CD4-positive, CD25-positive, alpha-beta regulatory T cell (primary cell): Measurements from ENCODE around the gene STRAP. TPM values are rescaled to one million over a fixed set of nuclear protein-coding genes. Genes with fewer than 3 reads are reported as not detected.
"Not testable (repeated sequence)": the region's sequence is repeated elsewhere in the genome, so short reads cannot be mapped to it uniquely, and the experiment has no call there.

ENCODE experiments used
- ATAC-seq, 2 donors: fragments of 150-1000 bp; cut with Tn5 transposase; one replicate each; pipeline ENCODE4 v1.10.0; 2021; ENCODE audit warnings: low read depth in 2 of 2, moderate number of reproducible peaks in 2 of 2, moderate library complexity in 1 of 2
- DNase-seq, 3 donors: peaks; one replicate each; pipeline versions ENCODE4 v3.0.0 to v3.0.0-alpha.2; 2012 to 2022; ENCODE audit warnings: mixed read lengths in 1 of 3
- H3K27ac ChIP-seq: one replicate; pipeline ENCODE4 v1.7.0; 2013; ENCODE audit warnings: mild to moderate bottlenecking, low read length; ENCODE audit not compliant: insufficient read depth, poor library complexity, severe bottlenecking
- H3K27me3 ChIP-seq: one replicate; pipeline ENCODE4 v1.7.0; 2013; ENCODE audit warnings: low read length; ENCODE audit not compliant: control insufficient read depth, insufficient read depth
- H3K36me3 ChIP-seq: one replicate; pipeline ENCODE4 v1.7.0; 2013; ENCODE audit warnings: mild to moderate bottlenecking, low read length, moderate library complexity; ENCODE audit not compliant: control insufficient read depth, insufficient read depth
- H3K4me1 ChIP-seq: 2 replicates; pipeline ENCODE4 v1.7.0; 2013; ENCODE audit warnings: mild to moderate bottlenecking, low read length; ENCODE audit not compliant: insufficient read depth, control insufficient read depth, poor library complexity, severe bottlenecking
- H3K4me3 ChIP-seq: one replicate; pipeline ENCODE4 v1.7.0; 2013; ENCODE audit warnings: low read depth, mild to moderate bottlenecking, low read length, moderate library complexity
- H3K9me3 ChIP-seq, 2 experiments: 1 replicate in 1 of 2; 2 replicates in 1 of 2; pipeline ENCODE4 v1.7.0; 2013; ENCODE audit warnings: low read length in 2 of 2, mild to moderate bottlenecking in 1 of 2, moderate library complexity in 1 of 2; ENCODE audit not compliant: control insufficient read depth in 2 of 2
- H3K27ac Mint-ChIP-seq, 3 donors: one replicate each; pipeline ENCODE4 v1.8.0; 2020 to 2022; ENCODE audit warnings: mild to moderate bottlenecking in 3 of 3, mixed read lengths in 3 of 3, moderate library complexity in 2 of 3
- H3K27me3 Mint-ChIP-seq: one replicate; pipeline ENCODE4 v1.8.0; 2022; ENCODE audit warnings: mild to moderate bottlenecking, mixed read lengths
- H3K36me3 Mint-ChIP-seq: one replicate; pipeline ENCODE4 v1.8.0; 2020; ENCODE audit warnings: mixed read lengths
- H3K4me1 Mint-ChIP-seq, 4 donors: one replicate each; pipeline ENCODE4 v1.8.0; 2020 to 2022; ENCODE audit warnings: mixed read lengths in 4 of 4, mild to moderate bottlenecking in 1 of 4
- H3K4me3 Mint-ChIP-seq, 4 donors: one replicate each; pipeline ENCODE4 v1.8.0; 2020 to 2022; ENCODE audit warnings: mild to moderate bottlenecking in 4 of 4, mixed read lengths in 4 of 4, moderate library complexity in 3 of 4
- H3K9me3 Mint-ChIP-seq, 7 donors: one replicate each; pipeline ENCODE4 v1.8.0; 2020 to 2022; ENCODE audit warnings: mixed read lengths in 7 of 7, mild to moderate bottlenecking in 3 of 7, moderate library complexity in 2 of 7
- polyA plus RNA-seq, 4 donors: library from polyadenylated mRNA; unstranded; fragments of 300-500 nt; fragmentation: Illumina TruSeq; gene quantifications; one replicate each; pipeline ENCODE4 v1.2.3, GENCODE V29; 2021
- total RNA-seq: library from RNA; stranded (reverse); gene quantifications from one replicate; pipeline ENCODE4 v1.2.3, GENCODE V29; 2022

Gene STRAP
- total and polyA plus RNA-seq, 5 donors from 2014 or later, result 106 to 130 (median 116) TPM

DNA sequence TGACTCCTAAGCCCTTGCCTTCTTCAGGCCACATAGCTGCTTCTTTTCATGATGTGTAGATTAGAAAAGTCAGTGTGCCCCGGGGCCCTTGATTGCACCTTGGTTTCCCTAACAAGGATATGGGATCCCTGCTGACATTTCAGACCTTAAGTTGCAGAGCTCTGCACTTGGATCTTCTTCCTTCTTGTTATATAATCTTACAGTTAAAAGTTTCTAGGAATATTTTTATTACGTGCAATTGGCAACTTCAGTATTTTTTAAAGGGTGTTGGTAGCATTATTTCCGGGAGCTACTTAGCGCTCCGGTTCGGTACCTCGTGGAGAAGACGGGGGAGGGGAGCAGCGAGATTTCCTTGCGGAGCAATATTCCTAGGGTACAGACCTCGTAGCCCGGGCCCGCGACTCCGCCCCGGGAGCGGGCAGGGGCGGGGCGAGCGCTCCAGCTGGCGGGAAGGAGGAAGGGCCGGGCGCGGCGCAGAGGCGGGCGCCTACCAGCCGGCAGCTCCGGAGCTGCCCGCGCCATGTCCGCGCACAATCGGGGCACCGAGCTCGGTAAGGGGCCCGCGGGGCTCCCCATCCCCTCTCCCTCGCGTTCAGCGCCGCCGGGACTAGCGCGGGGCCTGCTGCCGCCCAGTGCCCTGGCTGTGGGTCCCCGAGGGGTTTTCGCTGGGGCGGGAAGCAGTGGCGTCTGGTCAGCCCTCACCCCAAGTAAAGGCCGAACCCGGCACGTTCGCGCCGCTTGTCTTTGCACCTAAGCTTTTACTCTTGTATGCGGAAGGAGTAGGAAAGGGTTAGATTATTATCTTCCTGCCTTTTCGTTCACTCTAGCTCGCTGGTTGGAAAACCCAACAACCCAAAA, 28.9 kb downstream of the STRAP start, which contains the start of gene DERA:
Gene DERA (plus strand): TSS at position 469 of the 858 bp plus-strand sequence. CDS start 52 bp downstream, at position 521.
- H3K4me3 Mint-ChIP-seq, result peak within 1 kb of the TSS; percentile 87 to 98 (median 90)
- peaks cover 7 to 25% (median 17%) of the 10 kb centered on the region in 4 donors for H3K4me1 Mint-ChIP-seq
- peak within 1 kb of the TSS; percentile 59 for H3K27ac ChIP-seq

DNA sequence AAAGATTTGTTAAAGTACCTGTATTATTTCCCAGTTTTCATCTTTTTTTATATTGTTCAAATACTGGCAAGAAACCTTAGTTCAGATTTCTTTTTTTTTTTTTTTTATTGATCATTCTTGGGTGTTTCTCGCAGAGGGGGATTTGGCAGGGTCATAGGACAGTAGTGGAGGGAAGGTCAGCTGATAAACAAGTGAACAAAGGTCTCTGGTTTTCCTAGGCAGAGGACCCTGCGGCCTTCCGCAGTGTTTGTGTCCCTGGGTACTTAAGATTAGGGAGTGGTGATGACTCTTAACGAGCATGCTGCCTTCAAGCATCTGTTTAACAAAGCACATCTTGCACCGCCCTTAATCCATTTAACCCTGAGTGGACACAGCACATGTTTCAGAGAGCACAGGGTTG, 29.7 kb downstream of the STRAP start:
- not testable (repeated sequence) for H3K36me3 ChIP-seq, ATAC-seq, H3K9me3 Mint-ChIP-seq, H3K27me3 Mint-ChIP-seq, H3K27ac ChIP-seq, H3K9me3 ChIP-seq, H3K27me3 ChIP-seq, DNase-seq, H3K36me3 Mint-ChIP-seq, H3K4me1 ChIP-seq
- Mint-ChIP-seq H3K4me3 (peak overlapping the region; percentile 87 to 98 (median 90)), H3K27ac (peak overlapping the region; percentile 76 to 97 (median 87)), H3K4me1 (peaks cover 7 to 25% (median 17%) of the 10 kb centered on the region in 4 donors)
- peak overlapping the region; percentile 95 for H3K4me3 ChIP-seq

More for the DNA sequence above, 28.9 kb downstream of the STRAP start, which contains the start of gene DERA:
- H3K4me3 ChIP-seq, result peak within 1 kb of the TSS; percentile 95
- H3K9me3 ChIP-seq, result no peaks in the 10 kb centered on the region
- no peaks in the 10 kb centered on the region for H3K36me3 ChIP-seq
- H3K27me3 ChIP-seq, result no peaks in the 10 kb centered on the region
- peaks cover 4% of the 10 kb centered on the region for H3K4me1 ChIP-seq
- Mint-ChIP-seq H3K27ac (peak within 1 kb of the TSS; percentile 76 to 97 (median 87)), H3K9me3 (no peaks in the 10 kb centered on the region), H3K27me3 (no peaks in the 10 kb centered on the region), H3K36me3 (no peaks in the 10 kb centered on the region)
- ATAC-seq (peak; percentile 85 to 86), DNase-seq (peak; percentile 46 to 71 (median 53))

DNA sequence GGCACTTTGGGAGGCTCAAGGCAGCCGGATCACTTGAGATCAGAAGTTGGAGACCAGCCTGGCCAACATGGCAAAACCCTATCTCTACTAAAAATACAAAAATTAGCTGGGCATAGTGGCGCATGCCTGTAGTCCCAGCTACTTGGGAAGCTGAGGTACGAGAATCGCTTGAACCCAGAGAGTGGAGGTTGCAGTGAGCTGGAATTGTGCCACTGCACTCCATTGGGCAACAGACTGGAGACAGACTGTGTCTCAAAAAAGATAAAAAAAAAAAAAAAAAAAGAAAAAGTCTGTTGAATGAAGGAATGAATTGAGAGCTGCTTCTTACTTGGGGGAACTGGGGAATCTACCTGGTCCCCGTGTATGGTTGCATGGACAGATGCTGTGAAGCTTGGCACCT, 31.9 kb downstream of the STRAP start:
- not testable (repeated sequence) for H3K4me1 ChIP-seq, H3K4me3 ChIP-seq, H3K27me3 Mint-ChIP-seq, DNase-seq, H3K27ac Mint-ChIP-seq, H3K27ac ChIP-seq, H3K27me3 ChIP-seq, H3K36me3 Mint-ChIP-seq, H3K4me3 Mint-ChIP-seq, H3K9me3 Mint-ChIP-seq, ATAC-seq, H3K36me3 ChIP-seq, H3K9me3 ChIP-seq
- peaks cover 7 to 27% (median 24%) of the 10 kb centered on the region in 4 donors for H3K4me1 Mint-ChIP-seq

DNA sequence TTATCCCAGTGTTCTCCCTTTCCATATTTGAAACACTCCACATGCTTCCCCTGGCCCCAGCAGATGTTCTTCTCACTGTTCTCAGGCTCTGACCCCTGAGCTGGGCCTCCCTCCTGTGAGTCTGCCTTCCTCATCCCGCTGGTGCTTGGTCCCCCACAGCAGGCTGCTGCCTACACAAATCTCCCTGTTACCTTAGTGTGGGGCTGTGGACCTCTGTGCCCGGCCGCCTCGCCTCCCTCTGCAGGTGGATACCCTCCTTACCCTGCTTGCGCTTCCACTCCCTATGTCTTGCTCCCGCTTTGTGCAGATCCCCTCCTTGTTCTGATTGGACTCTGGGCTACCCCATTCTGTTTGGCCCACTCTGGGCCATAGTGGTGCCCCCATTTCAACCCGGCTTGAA, 35.9 kb downstream of the STRAP start:
- no peak overlapping the region for H3K4me3 Mint-ChIP-seq
- Histone ChIP-seq H3K27me3 (no peaks in the 10 kb centered on the region), H3K27ac (no peak overlapping the region), H3K9me3 (no peaks in the 10 kb centered on the region), H3K4me3 (no peak overlapping the region), H3K36me3 (no peaks in the 10 kb centered on the region), H3K4me1 (no peaks in the 10 kb centered on the region)
- H3K27ac Mint-ChIP-seq, result peak overlapping the region; percentile 13 to 82 (median 22)
- no peak for DNase-seq
- H3K9me3 Mint-ChIP-seq, result no peaks in the 10 kb centered on the region
- no peak for ATAC-seq
- peaks cover 3% of the 10 kb centered on the region for H3K36me3 Mint-ChIP-seq
- peaks cover 4 to 21% (median 10%) of the 10 kb centered on the region in 4 donors for H3K4me1 Mint-ChIP-seq
- no peaks in the 10 kb centered on the region for H3K27me3 Mint-ChIP-seq

DNA sequence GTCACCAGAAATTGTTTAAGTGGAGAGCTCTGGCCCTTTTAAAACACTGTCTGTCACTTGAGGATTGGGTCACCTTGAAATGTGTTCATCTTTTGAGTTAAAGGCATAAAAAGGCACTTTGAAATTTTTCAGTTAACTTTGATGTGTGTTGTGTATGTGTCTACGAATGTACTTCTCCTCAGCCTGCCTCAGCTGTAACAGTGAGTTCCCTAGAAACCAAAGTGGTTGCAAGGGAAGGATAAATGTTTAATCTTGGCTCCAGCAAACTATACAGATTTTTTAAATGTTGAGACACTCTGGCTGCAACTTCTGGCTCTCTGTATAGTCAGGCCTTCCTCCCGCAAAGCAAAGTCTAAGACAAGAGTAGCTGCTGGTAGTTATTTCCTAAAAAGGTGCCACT, 37.2 kb downstream of the STRAP start:
- peaks cover 3% of the 10 kb centered on the region for H3K36me3 Mint-ChIP-seq
- no peaks in the 10 kb centered on the region for H3K27me3 ChIP-seq
- H3K27me3 Mint-ChIP-seq, result no peaks in the 10 kb centered on the region
- H3K36me3 ChIP-seq, result no peaks in the 10 kb centered on the region
- no peaks in the 10 kb centered on the region for H3K4me1 ChIP-seq
- H3K4me3 ChIP-seq, result no peak overlapping the region
- no peaks in the 10 kb centered on the region for H3K9me3 ChIP-seq
- no peak for DNase-seq
- H3K4me1 Mint-ChIP-seq, result peaks cover 4 to 24% (median 11%) of the 10 kb centered on the region in 4 donors
- no peak overlapping the region for H3K4me3 Mint-ChIP-seq
- H3K9me3 Mint-ChIP-seq, result no peaks in the 10 kb centered on the region
- no peak for ATAC-seq
- H3K27ac ChIP-seq, result no peak overlapping the region
- peak overlapping the region in 2 of 3 donors; percentile 18 to 59 for H3K27ac Mint-ChIP-seq

DNA sequence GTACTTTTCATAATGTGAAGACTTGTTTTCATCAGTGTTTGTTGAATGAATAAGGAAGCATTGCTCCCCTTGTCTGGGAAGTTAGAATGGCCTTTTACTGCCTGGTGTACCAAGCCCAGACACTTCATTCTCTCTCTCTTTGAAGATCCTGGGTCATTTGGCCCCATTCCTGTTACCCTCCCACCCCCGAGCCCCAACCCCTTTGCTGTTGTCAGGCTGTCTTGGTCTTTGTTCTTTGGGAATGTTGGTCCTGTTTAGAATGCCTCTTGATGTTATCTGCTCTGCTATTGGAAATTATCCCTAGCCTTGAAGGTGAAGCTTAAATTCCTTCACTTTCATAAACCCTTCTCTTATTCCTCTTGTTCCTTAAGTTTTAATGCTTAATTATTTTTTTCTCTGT, 42.8 kb downstream of the STRAP start:
- Histone ChIP-seq H3K4me1 (no peaks in the 10 kb centered on the region), H3K4me3 (no peak overlapping the region), H3K27ac (no peak overlapping the region), H3K36me3 (no peaks in the 10 kb centered on the region), H3K27me3 (no peaks in the 10 kb centered on the region), H3K9me3 (no peaks in the 10 kb centered on the region)
- Mint-ChIP-seq H3K9me3 (peaks cover 0 to 3% (median 0%) of the 10 kb centered on the region in 7 donors), H3K4me3 (no peak overlapping the region), H3K4me1 (peaks cover 0 to 15% (median 12%) of the 10 kb centered on the region in 4 donors), H3K27ac (no peak overlapping the region), H3K36me3 (peaks cover 3% of the 10 kb centered on the region), H3K27me3 (no peaks in the 10 kb centered on the region)
- DNase-seq (no peak), ATAC-seq (no peak)

DNA sequence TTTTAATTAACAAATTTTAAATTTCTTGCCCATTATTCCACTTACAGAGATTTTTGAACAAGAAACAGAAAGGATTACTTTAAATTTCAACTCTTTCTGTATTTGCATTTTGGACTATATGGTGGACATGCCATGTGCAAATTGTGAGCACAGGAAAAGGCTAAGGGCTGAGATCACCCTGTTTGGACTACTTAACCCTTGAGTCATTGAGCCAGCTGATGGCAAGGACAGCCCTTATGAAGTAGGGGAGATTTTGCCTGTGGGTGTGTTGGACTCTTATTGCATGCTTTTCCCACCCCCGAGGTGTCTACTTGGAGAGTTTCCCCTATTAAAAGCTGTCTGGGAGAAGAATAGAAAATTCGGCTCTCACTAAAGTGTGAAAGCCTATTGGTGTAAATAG, 46.2 kb downstream of the STRAP start:
- DNase-seq (no peak), ATAC-seq (no peak)
- peaks cover 0 to 3% (median 0%) of the 10 kb centered on the region in 7 donors for H3K9me3 Mint-ChIP-seq
- H3K9me3 ChIP-seq, result no peaks in the 10 kb centered on the region
- H3K4me1 ChIP-seq, result no peaks in the 10 kb centered on the region
- H3K4me3 Mint-ChIP-seq, result no peak overlapping the region
- no peaks in the 10 kb centered on the region for H3K27me3 ChIP-seq
- peaks cover 0 to 16% (median 11%) of the 10 kb centered on the region in 4 donors for H3K4me1 Mint-ChIP-seq
- H3K27ac ChIP-seq, result no peak overlapping the region
- H3K4me3 ChIP-seq, result no peak overlapping the region
- no peak overlapping the region for H3K27ac Mint-ChIP-seq
- no peaks in the 10 kb centered on the region for H3K36me3 ChIP-seq
- H3K36me3 Mint-ChIP-seq, result peaks cover 7% of the 10 kb centered on the region
- no peaks in the 10 kb centered on the region for H3K27me3 Mint-ChIP-seq
